GM19328 (cell line): Measurements from ENCODE around the gene TPSB2.
"Not testable (repeated sequence)": the region's sequence is repeated elsewhere in the genome, so short reads cannot be mapped to it uniquely, and the experiment has no call there.

ENCODE experiments used
- ATAC-seq: cut with Tn5 transposase; IDR thresholded peaks from one replicate; pipeline ENCODE4 v1.9.1; 2021; ENCODE audit warnings: mild to moderate bottlenecking, moderate library complexity; ENCODE audit not compliant: unreplicated experiment

TPSB2 gene

GRCh38 chr16:1185460-1186207 is 44.4 kb downstream of the TPSB2 start:
- ATAC-seq, result not testable (repeated sequence)

- ATAC-seq, result no peak
Measured at GRCh38 chr16:1184980-1185379, 45.0 kb downstream of the TPSB2 start.

- no peak for ATAC-seq
Measured at GRCh38 chr16:1184156-1184868, 45.7 kb downstream of the TPSB2 start.

GRCh38 chr16:1182950-1183907 is 46.8 kb downstream of the TPSB2 start:
- no peak for ATAC-seq

- no peak for ATAC-seq
Measured at GRCh38 chr16:1182316-1182671, 47.7 kb downstream of the TPSB2 start.

- no peak for ATAC-seq
Measured at GRCh38 chr16:1181404-1182315, 48.3 kb downstream of the TPSB2 start.

GRCh38 chr16:1180549-1181403 is 49.2 kb downstream of the TPSB2 start:
- no peak for ATAC-seq
